ENCODE results near the gene TMCC2.

DNA sequence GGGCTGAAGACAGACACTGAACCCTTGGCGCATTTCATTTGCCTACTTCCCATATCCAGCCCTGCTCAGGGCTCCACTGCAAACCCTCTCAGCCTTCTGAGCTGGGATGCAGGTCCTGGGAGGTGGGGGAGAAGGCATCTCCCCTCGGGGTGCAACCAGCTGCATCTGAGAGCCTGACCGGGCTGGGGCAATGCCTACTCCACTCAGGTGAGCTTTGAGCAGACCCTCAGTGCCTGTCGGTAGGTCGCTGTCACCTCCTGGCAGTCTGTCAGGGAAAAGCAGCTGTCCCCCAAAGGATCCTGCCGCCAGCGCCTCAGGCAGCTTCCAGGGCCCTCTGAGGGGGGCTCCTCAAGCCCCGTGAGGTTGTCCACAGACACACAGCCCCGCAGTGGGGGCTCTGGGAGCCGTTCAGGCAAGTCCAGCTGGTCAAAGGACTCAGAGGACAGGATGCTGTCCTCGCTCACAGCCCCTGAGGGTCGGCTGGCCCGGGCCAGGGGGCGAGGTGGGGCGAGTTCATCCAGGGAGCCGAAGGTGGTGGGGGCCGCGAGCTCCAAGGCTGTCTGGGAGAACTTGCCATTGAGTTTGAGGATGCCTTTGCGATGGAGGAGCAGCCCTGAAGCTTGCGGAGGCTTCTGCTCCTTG, 75.6 kb downstream of the TMCC2 start:
- TF ChIP-seq GATA2 (IDR thresholded peaks at IDR 0.05; ENCODE audit: low read depth, low read length), result no peak
- no peak for TF ChIP-seq GATA3 (IDR thresholded peaks at IDR 0.05; ENCODE audit: low read depth, low read length)

Measured in SH-SY5Y (cell line).